ENCODE data around the gene CD274.

CD274 gene

GRCh38 chr9:5500441-5501235 is 50.3 kb downstream of the CD274 start:
- DNase-seq (ENCODE audit: low read depth) = no peak

DNA sequence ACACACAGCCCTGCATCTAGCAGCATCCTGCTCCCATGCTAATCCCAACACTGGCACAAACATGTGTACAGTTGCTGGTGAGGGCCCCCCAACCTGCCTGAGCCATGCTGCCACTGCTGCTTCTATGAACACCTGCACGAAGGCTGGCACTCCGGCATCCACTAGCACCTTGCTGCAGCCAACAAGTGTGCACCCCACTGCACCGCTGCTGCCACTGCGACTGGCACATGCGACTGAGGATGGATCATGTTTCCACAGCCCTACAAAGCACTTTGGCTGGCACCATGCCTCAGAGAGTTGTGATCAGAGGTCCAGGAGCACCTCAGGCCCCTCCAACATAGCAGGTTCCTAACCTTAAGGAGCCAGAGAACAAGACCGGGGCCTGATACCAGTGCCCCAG is 52.2 kb downstream of the CD274 start:
- no peak for DNase-seq (ENCODE audit: low read depth)

DNA sequence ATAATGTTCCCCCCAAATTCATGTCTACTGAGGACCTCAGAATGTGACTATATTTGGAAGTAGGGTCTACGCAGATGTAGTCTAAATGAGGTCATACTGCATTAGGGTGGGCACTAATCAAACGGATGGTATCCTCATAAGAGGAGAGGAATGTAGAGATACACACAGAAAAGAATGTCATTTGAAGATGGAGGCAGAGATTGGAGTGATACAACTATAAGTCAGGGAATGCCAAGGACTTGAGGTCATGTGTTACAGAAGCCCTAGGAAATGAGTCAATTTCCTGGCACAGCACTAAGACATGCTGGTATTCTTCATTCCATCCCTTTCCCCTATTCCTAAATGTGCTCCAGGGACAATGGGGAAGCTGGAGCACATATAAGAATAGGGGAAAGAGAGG is 59.2 kb downstream of the CD274 start:
- DNase-seq (ENCODE audit: low read depth) = peak; percentile 78

GRCh38 chr9:5510360-5510931 is 60.1 kb downstream of the CD274 start, which contains the start of gene PDCD1LG2:
Gene PDCD1LG2 (plus strand): TSS chr9:5510531. CDS start chr9:5522547, 12,016 bp downstream.
- DNase-seq (ENCODE audit: low read depth) = peak; percentile 60

DNA sequence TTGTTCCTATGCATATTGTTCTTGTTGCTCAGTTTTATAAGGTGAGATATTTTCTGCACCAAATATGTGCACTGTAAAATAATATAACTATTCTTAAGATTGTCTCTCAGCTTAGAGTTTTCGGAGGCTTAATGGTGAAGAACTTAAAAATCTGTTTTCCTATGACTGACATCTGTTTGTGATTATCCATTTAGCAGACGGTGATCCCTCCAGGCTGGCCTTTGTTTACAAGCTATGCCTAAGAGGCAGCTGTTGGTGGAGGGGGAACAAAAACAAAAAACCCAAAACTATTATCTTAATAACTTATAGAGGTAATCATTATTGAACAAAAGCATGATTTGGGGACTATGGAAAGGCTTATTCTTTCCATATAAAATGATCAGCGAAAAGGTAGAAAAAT is 60.6 kb downstream of the CD274 start:
- peak; percentile 53 for DNase-seq (ENCODE audit: low read depth)

- DNase-seq (ENCODE audit: low read depth) = no peak
These were observed 61.1 kb downstream of the CD274 start for GRCh38 chr9:5511476-5511875.

DNA sequence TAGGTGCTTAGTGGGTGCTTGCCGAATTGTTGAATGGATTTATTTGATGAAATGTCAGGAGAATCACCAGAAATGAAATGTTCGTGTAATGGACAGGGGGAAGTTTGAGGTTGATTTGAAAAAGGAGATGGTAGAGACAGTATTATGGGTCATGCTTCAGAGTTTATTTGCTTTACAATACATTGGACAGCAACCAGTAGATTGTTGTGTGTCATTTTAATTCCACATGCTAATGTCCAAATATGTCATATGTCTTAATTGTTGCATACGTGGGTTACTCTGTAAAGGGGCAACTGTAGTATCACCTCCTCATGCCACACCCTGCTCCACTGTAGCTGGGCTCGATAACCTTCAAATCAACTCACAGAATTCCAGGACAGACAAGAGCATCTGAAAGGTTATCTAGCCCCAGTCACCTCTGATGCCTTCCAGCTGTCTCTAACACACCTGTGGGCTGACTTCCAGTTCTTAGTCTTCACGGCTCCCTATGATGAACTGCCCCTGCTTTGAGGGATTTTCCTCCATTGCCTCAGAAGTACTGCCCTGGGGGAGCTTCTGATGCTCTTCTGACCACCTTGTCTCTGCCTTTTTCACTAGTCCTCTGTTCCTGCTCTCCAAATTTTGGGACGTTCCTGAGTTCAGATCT is 61.7 kb downstream of the CD274 start:
- no peak for DNase-seq (ENCODE audit: low read depth)

DNA sequence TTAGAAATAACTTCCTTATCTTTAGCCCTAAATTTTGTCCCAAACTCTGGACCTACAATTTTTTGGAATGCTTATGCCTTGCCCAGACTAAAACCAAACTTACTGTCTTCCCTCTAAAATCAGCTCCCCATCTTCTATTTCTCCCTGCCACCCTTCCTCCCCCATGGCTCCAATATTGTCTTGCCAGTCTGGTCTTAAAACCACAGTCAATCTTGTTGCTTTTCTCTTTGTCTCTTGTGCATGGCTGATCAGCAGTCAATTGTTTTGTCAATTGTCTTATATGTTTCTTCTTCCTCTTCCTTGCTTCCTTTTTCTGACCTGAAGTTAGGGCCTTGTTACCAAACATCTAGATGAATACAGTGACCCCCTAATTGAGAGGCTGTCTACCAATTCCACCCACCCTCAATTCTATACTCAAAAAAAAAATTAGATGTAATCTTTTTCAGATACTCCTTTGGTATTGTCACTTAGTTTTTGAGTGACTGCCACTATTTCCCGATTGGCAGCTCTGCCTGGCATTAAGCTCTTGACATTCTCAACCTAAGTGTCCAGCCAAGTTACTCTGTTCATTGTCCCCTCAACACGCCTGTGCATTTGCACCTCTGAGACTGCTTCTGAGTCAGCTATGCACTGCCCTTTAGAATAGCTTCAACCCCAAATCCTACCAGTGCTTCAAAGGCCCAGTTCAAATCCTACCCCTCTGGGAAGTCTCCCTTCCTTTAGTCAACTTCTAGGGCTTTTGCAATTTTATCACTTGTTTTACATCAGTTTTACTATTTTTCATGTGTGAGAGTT is 62.5 kb downstream of the CD274 start:
- DNase-seq (ENCODE audit: low read depth) = no peak

GRCh38 chr9:5513966-5514616 is 63.7 kb downstream of the CD274 start:
- peak; percentile 24 for DNase-seq (ENCODE audit: low read depth)

- no peak for DNase-seq (ENCODE audit: low read depth)
These were observed 64.4 kb downstream of the CD274 start for GRCh38 chr9:5514617-5515260.

GRCh38 chr9:5515261-5515650 is 64.9 kb downstream of the CD274 start:
- DNase-seq (ENCODE audit: low read depth) = no peak

DNA sequence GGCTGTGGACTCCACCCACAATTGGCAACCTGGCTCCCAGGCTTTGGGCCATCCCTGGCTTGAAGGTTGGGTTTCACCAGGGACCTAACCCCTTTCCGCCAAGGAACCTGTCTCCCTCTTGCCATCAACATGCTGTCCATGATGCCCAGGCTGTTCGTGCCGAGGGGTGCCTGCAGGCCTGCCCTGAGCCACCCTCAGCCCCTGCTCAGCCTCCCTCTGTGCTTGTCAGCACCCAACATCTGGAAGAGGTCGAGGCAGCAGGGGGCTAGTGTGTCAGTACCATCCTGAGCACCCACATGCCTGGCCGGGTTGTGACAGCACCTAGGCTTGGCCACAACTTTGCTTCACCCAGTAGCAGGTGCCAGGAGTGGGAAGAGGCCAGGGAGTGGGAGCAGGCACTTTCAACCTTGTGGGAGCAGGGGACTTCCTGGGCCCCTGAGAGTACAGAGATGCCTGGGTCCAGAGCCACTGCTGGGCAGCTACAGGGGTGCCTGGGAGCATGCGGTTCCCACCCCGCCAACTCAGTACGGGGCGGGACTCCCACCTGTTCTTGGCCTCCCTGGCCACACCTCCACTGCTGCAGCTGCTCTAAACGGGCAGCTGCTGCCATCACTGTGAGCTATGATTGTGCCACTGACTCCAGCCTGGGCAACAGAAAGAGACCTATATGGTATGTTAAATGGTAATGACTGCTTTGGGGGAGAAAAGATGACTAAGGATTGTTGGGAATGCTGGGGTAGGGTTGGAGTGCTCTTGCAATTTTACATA is 66.3 kb downstream of the CD274 start:
- DNase-seq (ENCODE audit: low read depth) = no peak

- DNase-seq (ENCODE audit: low read depth) = peak; percentile 55
These were observed 68.0 kb downstream of the CD274 start for GRCh38 chr9:5518171-5518936.

GRCh38 chr9:5518937-5519319 is 68.6 kb downstream of the CD274 start:
- DNase-seq (ENCODE audit: low read depth) = no peak

All from fibroblast of gingiva (primary cell).